H1 (cell line): ENCODE data around the gene TUBB1. TPM values are rescaled to one million over a fixed set of nuclear protein-coding genes. Genes with fewer than 3 reads are reported as not detected.

Source experiments
- CTCF ChIA-PET: fragments of 300-600 bp; sonication (Branson Sonifier 250); formaldehyde crosslinking; loops from one replicate; lab custom pipeline; 2021; ENCODE audit not compliant: partially characterized antibody; lab: Charles Lee
- POLR2A ChIA-PET: fragments of 300-600 bp; sonication (Branson Sonifier 250); formaldehyde crosslinking; loops from one replicate; lab custom pipeline; 2021; ENCODE audit warnings: inconsistent platforms; ENCODE audit not compliant: partially characterized antibody; lab: Charles Lee
- DNase-seq, 2 experiments: peaks; one replicate each; pipeline versions ENCODE4 v3.0.0 to v3.0.0-alpha.2; 2010 to 2022; ENCODE audit warnings: low spot score in 2 of 2, low read depth in 1 of 2, mixed read lengths in 1 of 2
- FAIRE-seq: peaks from 2 replicates; lab custom pipeline; 2011; peaks lifted over from hg19 to GRCh38; lab: Jason Lieb, UNC
- H2AFZ ChIP-seq: 2 replicates; pipeline ENCODE4 v1.8.1; 2012; ENCODE audit warnings: low read length, inconsistent platforms
- H2AK5ac ChIP-seq: 2 replicates; pipeline ENCODE4 v1.6.1; 2013; ENCODE audit warnings: low read depth, low read length
- H2BK120ac ChIP-seq: replicated peaks from 2 replicates; pipeline ENCODE3; 2013; ENCODE audit warnings: low read depth, low read length, inconsistent platforms
- H2BK12ac ChIP-seq: 2 replicates; pipeline ENCODE4 v1.6.1; 2013; ENCODE audit warnings: low read depth, low read length
- H2BK15ac ChIP-seq: 2 replicates; pipeline ENCODE4 v1.6.1; 2013; ENCODE audit warnings: low read length
- H2BK20ac ChIP-seq: 2 replicates; pipeline ENCODE4 v1.6.1; 2013; ENCODE audit warnings: low read length
- H2BK5ac ChIP-seq: 2 replicates; pipeline ENCODE4 v1.6.1; 2013; ENCODE audit warnings: low read depth, low read length
- H3K14ac ChIP-seq: 2 replicates; pipeline ENCODE4 v1.6.1; 2013; ENCODE audit warnings: inconsistent platforms; ENCODE audit not compliant: insufficient read length
- H3K18ac ChIP-seq: 2 replicates; pipeline ENCODE4 v1.6.1; 2013; ENCODE audit warnings: low read length; ENCODE audit errors: extremely low read depth
- H3K23ac ChIP-seq: 2 replicates; pipeline ENCODE4 v1.6.1; 2013; ENCODE audit warnings: inconsistent platforms; ENCODE audit not compliant: insufficient read length
- H3K23me2 ChIP-seq: 2 replicates; pipeline ENCODE4 v1.6.1; 2013; ENCODE audit warnings: low read depth, low read length
- H3K27ac ChIP-seq: 2 replicates; pipeline ENCODE4 v1.6.1; 2011; ENCODE audit warnings: low read depth, low read length, inconsistent platforms
- H3K27me3 ChIP-seq, 4 experiments: replicated peaks in 1 of 4; 1 replicate in 1 of 4; 2 replicates in 3 of 4; pipeline versions ENCODE4 v1.6.1 to v1.8.1; 2011 to 2013; ENCODE audit warnings: low read length in 3 of 4, mild to moderate bottlenecking in 3 of 4, inconsistent platforms in 2 of 4, mixed read lengths in 2 of 4, moderate library complexity in 1 of 4; ENCODE audit not compliant: control insufficient read depth in 3 of 4, insufficient read depth in 3 of 4; ENCODE audit errors: extremely low read depth in 1 of 4
- H3K36me3 ChIP-seq, 4 experiments: 2 replicates each; pipeline versions ENCODE4 v1.6.1 to v1.8.1; 2011 to 2013; ENCODE audit warnings: mild to moderate bottlenecking in 4 of 4, low read length in 3 of 4, moderate library complexity in 2 of 4, control low read depth in 1 of 4, inconsistent platforms in 1 of 4; ENCODE audit not compliant: insufficient read depth in 4 of 4, control insufficient read depth in 2 of 4
- H3K4ac ChIP-seq: replicated peaks from 2 replicates; pipeline ENCODE3; 2013; ENCODE audit warnings: low read length, low read depth, mixed read lengths, inconsistent platforms; ENCODE audit not compliant: insufficient read length
- H3K4me1 ChIP-seq, 4 experiments: replicated peaks in 1 of 4; 1 replicate in 1 of 4; 2 replicates in 3 of 4; pipeline versions ENCODE4 v1.6.1 to v1.8.1; 2011 to 2013; ENCODE audit warnings: low read length in 3 of 4, inconsistent platforms in 2 of 4, mixed read lengths in 1 of 4; ENCODE audit not compliant: insufficient read depth in 4 of 4, control insufficient read depth in 3 of 4
- H3K4me2 ChIP-seq, 2 experiments: 2 replicates each; pipeline versions ENCODE4 v1.6.1 to v1.8.1; 2011 to 2013; ENCODE audit warnings: low read depth in 2 of 2, low read length in 2 of 2, control low read depth in 1 of 2, inconsistent platforms in 1 of 2, mild to moderate bottlenecking in 1 of 2; ENCODE audit not compliant: insufficient read depth in 1 of 2
- H3K4me3 ChIP-seq, 4 experiments: fragments of 200-600, 300-600 bp in 1 of 4; sonication (generic), shearing (Covaris generic), sonication (Bioruptor Twin) in 1 of 4; 2 replicates each; pipeline versions ENCODE4 v1.5.1 to v1.8.1; 2011 to 2016; ENCODE audit warnings: low read length in 4 of 4, low read depth in 3 of 4, control low read depth in 2 of 4, inconsistent platforms in 2 of 4, mild to moderate bottlenecking in 2 of 4, mixed read lengths in 1 of 4, moderate library complexity in 1 of 4; ENCODE audit not compliant: insufficient read depth in 2 of 4; ENCODE audit errors: extremely low read depth in 1 of 4
- H3K56ac ChIP-seq: replicated peaks from 2 replicates; pipeline ENCODE3; 2013; ENCODE audit warnings: low read depth, mild to moderate bottlenecking, mixed read lengths, low read length, inconsistent platforms; ENCODE audit not compliant: insufficient read length
- H3K79me1 ChIP-seq: 2 replicates; pipeline ENCODE4 v1.6.1; 2013; ENCODE audit warnings: low read depth, low read length, control low read depth
- H3K79me2 ChIP-seq, 2 experiments: 2 replicates each; pipeline versions ENCODE4 v1.6.1 to v1.8.1; 2012 to 2013; ENCODE audit warnings: low read length in 2 of 2, mild to moderate bottlenecking in 2 of 2, inconsistent platforms in 1 of 2; ENCODE audit not compliant: insufficient read depth in 2 of 2, control insufficient read depth in 1 of 2
- H3K9ac ChIP-seq, 4 experiments: replicated peaks in 1 of 4; 1 replicate in 1 of 4; 2 replicates in 3 of 4; pipeline versions ENCODE4 v1.6.1 to v1.8.1; 2011 to 2013; ENCODE audit warnings: low read depth in 3 of 4, low read length in 3 of 4, control low read depth in 2 of 4, mild to moderate bottlenecking in 2 of 4, moderate library complexity in 2 of 4, inconsistent platforms in 1 of 4; ENCODE audit errors: extremely low read depth in 1 of 4
- H3K9me3 ChIP-seq, 2 experiments: 2 replicates each; pipeline versions ENCODE4 v1.6.1 to v1.8.1; 2012 to 2013; ENCODE audit warnings: mild to moderate bottlenecking in 2 of 2, moderate library complexity in 2 of 2, control low read depth in 1 of 2, inconsistent platforms in 1 of 2, low read depth in 1 of 2, low read length in 1 of 2, mixed read lengths in 1 of 2; ENCODE audit not compliant: insufficient read depth in 2 of 2
- H4K20me1 ChIP-seq, 2 experiments: replicated peaks in 1 of 2; 2 replicates each; pipeline versions ENCODE3 to v1.8.1; 2011 to 2013; ENCODE audit warnings: inconsistent platforms in 2 of 2, low read length in 2 of 2, mild to moderate bottlenecking in 1 of 2; ENCODE audit not compliant: insufficient read depth in 2 of 2, control insufficient read depth in 1 of 2
- H4K5ac ChIP-seq: 2 replicates; pipeline ENCODE4 v1.6.1; 2013; ENCODE audit warnings: low read length, low read depth, mixed read lengths, inconsistent platforms; ENCODE audit not compliant: insufficient read length
- H4K8ac ChIP-seq: 2 replicates; pipeline ENCODE4 v1.8.0; 2013; ENCODE audit warnings: mild to moderate bottlenecking, moderate library complexity, low read length, inconsistent platforms; ENCODE audit not compliant: insufficient read depth; ENCODE audit errors: extremely low read depth
- H4K91ac ChIP-seq: replicated peaks from 2 replicates; pipeline ENCODE3; 2013; ENCODE audit warnings: low read length, mixed read lengths, inconsistent platforms; ENCODE audit not compliant: insufficient read length
- BRCA1 ChIP-seq: IDR thresholded peaks from 2 replicates; pipeline ENCODE4 v1.6.1; 2012; ENCODE audit warnings: low read depth, low read length, improper control_type of control experiment
- CHD1 ChIP-seq: IDR thresholded peaks from 2 replicates; pipeline ENCODE4 v1.6.1; 2012; ENCODE audit warnings: low read depth, low read length, improper control_type of control experiment
- EGR1 ChIP-seq: IDR thresholded peaks from 2 replicates; pipeline ENCODE4 v1.6.1; 2011; ENCODE audit warnings: low read depth, low read length, borderline replicate concordance
- POLR2AphosphoS5 ChIP-seq: IDR thresholded peaks from 2 replicates; pipeline ENCODE4 v1.6.1; 2011; ENCODE audit warnings: low read depth, low read length
- RAD21 ChIP-seq, 2 experiments: IDR thresholded peaks in 1 of 2; conservative IDR thresholded peaks in 1 of 2; 2 replicates each; pipeline ENCODE4 v1.6.1; 2011; ENCODE audit warnings: low read depth in 2 of 2, low read length in 2 of 2, improper control_type of control experiment in 1 of 2, inconsistent platforms in 1 of 2, mild to moderate bottlenecking in 1 of 2, moderate library complexity in 1 of 2
- RFX5 ChIP-seq: IDR thresholded peaks from 2 replicates; pipeline ENCODE4 v1.6.1; 2011; ENCODE audit warnings: low read depth, low read length, improper control_type of control experiment, borderline replicate concordance
- WGBS, 2 experiments: shearing (Covaris generic) in 1 of 2; methylation state at CpG; one replicate each; pipeline versions ENCODE4 v1.1.6 to v1.1.7; 2013 to 2015; ENCODE audit warnings: low lambda C conversion rate in 2 of 2, mixed read lengths in 2 of 2, inconsistent platforms in 1 of 2, low coverage in 1 of 2, missing lambda C conversion rate in 1 of 2; ENCODE audit not compliant: insufficient replicate concordance in 2 of 2, insufficient coverage in 1 of 2, insufficient read length in 1 of 2; ENCODE audit errors: extremely low coverage in 1 of 2, missing lambda C conversion rate in 1 of 2; 5-methylcytosine and 5-hydroxymethylcytosine counted together
- polyA plus RNA-seq, 7 experiments: library from polyadenylated mRNA; depleted of rRNA in 3 of 7; stranded (reverse) in 5 of 7; unstranded in 2 of 7; fragments of >200 nt in 5 of 7; fragments of 200-250 nt in 2 of 7; gene quantifications; 1 replicate in 5 of 7; 2 replicates in 1 of 7; 4 replicates in 1 of 7; pipeline versions ENCODE4 v1.2.1 to v1.2.3, GENCODE V29; 2011 to 2013; ENCODE audit warnings: missing spikeins in 2 of 7, mixed read lengths in 2 of 7
- total RNA-seq: library from RNA; stranded (reverse); fragmentation: NEBNext Ultra II Directional; extraction: Animal tissue kit (Norgen Biotek cat#: 25700); gene quantifications from 2 replicates; pipeline ENCODE4 v1.2.1, GENCODE V29; 2021
- TF ChIP-seq, protein P1 (sequence below): IDR thresholded peaks from 2 replicates; pipeline ENCODE4 v1.6.1; 2011; ENCODE audit warnings: low read depth, mild to moderate bottlenecking, low read length; ENCODE audit not compliant: insufficient read depth
- TF ChIP-seq, protein P2 (sequence below): IDR thresholded peaks from 2 replicates; pipeline ENCODE4 v1.6.1; 2012; ENCODE audit warnings: inconsistent platforms

Gene TUBB1
- total and polyA plus RNA-seq, 2 of the 8 experiments (the other 6 are each of a cell fraction or from before 2014, with no cell fraction given) = not detected

DNA sequence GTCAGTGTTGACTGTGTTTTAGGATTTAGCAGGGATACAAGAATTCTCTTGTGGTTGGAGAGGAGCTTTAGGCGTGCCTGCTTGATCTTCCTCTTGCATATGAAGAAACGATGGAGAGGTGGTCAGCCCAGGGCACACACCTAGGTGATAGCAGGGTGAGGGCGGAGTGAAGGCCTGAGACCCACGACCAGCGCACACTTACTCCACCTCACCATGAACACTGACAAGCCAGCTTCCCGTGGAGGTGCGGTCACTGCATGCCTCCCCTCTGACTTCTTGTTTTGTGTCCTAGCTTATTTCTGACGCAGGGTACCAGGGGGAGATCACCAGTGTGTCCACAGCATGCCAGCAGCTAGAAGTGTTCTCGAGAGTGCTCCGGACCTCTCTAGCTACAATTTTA is 30.0 kb upstream of the TUBB1 start:
- H4K20me1 ChIP-seq = peaks cover 2 to 14% of the 10 kb centered on the region in 2 experiments
- H2AK5ac ChIP-seq = no peak overlapping the region
- H3K4me2 ChIP-seq = no peak overlapping the region
- no peak overlapping the region for H4K5ac ChIP-seq
- H2BK15ac ChIP-seq = no peak overlapping the region
- WGBS, 2 experiments = 80% methylated on average over 10 of the region's 10 CpGs; no CpG with 5 or more reads in 1 of the 2 experiments
- H2BK120ac ChIP-seq = no peak overlapping the region
- H3K4me3 ChIP-seq = no peak overlapping the region
- H4K8ac ChIP-seq = no peak overlapping the region
- H3K9ac ChIP-seq = no peak overlapping the region
- no peaks in the 10 kb centered on the region for H3K23me2 ChIP-seq
- no peaks in the 10 kb centered on the region for H3K27me3 ChIP-seq
- H3K56ac ChIP-seq = no peak overlapping the region
- no peak overlapping the region for H3K14ac ChIP-seq
- H3K23ac ChIP-seq = no peak overlapping the region
- no peak overlapping the region for H2BK20ac ChIP-seq
- H2AFZ ChIP-seq = no peak overlapping the region
- peaks cover 0 to 18% of the 10 kb centered on the region in 2 experiments; a peak in 2 of 4 replicates for H3K79me2 ChIP-seq
- no peak overlapping the region for H3K18ac ChIP-seq
- FAIRE-seq (no peak), DNase-seq (no peak)
- H4K91ac ChIP-seq = no peak overlapping the region
- H3K27ac ChIP-seq = no peak overlapping the region
- CTCF ChIA-PET = no interaction called here
- no peak overlapping the region for H2BK12ac ChIP-seq
- POLR2A ChIA-PET = interaction anchor here (0.8 to 1.2 kb wide), 3 partner anchors 7 to 8 kb away, joined by 3 to 4 read pairs (median 4); partner anchors contain the start of gene NELFCD
- H3K4ac ChIP-seq = no peak overlapping the region
- no peak overlapping the region for H2BK5ac ChIP-seq
- H3K36me3 ChIP-seq = peaks cover 33 to 73% (median 64%) of the 10 kb centered on the region in 4 experiments
- no peaks in the 10 kb centered on the region for H3K9me3 ChIP-seq
- H3K79me1 ChIP-seq = peaks cover 8% of the 10 kb centered on the region; the same call in 1 of the 2 replicates
- no peaks in the 10 kb centered on the region for H3K4me1 ChIP-seq
- TF ChIP-seq RFX5 (no peak), EGR1 (no peak), RAD21 (IDR thresholded peaks at IDR 0.05 in 1 of 2, conservative IDR thresholded peaks at IDR 0.05 in 1 of 2; ENCODE audit: low read depth in 2 of 2, low read length in 2 of 2) (no peak), CHD1 (no peak), BRCA1 (no peak), POLR2AphosphoS5 (no peak)
- TF ChIP-seq, protein P1, sequence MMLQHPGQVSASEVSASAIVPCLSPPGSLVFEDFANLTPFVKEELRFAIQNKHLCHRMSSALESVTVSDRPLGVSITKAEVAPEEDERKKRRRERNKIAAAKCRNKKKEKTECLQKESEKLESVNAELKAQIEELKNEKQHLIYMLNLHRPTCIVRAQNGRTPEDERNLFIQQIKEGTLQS = no peak
- TF ChIP-seq, protein P2, sequence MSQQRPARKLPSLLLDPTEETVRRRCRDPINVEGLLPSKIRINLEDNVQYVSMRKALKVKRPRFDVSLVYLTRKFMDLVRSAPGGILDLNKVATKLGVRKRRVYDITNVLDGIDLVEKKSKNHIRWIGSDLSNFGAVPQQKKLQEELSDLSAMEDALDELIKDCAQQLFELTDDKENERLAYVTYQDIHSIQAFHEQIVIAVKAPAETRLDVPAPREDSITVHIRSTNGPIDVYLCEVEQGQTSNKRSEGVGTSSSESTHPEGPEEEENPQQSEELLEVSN = no peak
